Measurements from ENCODE around the gene CD163L1.

DNA sequence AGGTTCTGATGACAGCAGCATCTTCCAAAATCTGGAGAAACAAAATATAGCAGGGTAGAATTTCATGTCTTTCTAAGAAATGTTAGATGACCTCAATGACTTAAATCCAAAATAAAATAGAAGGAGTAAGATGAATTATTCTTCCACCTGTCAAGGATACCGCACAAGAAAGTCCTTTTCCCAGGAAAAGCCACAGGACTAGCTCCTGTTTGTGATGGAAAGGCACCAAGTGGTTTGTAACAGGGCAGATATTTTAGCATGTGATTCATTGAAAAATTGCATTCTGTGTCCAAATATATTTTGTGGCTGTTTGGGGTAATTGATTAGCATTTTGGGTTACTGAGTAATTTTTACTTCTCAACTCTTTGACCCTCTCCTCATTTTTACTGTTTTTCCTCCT, 2.7 kb downstream of the CD163L1 start:
- TF ChIP-seq, protein P1, sequence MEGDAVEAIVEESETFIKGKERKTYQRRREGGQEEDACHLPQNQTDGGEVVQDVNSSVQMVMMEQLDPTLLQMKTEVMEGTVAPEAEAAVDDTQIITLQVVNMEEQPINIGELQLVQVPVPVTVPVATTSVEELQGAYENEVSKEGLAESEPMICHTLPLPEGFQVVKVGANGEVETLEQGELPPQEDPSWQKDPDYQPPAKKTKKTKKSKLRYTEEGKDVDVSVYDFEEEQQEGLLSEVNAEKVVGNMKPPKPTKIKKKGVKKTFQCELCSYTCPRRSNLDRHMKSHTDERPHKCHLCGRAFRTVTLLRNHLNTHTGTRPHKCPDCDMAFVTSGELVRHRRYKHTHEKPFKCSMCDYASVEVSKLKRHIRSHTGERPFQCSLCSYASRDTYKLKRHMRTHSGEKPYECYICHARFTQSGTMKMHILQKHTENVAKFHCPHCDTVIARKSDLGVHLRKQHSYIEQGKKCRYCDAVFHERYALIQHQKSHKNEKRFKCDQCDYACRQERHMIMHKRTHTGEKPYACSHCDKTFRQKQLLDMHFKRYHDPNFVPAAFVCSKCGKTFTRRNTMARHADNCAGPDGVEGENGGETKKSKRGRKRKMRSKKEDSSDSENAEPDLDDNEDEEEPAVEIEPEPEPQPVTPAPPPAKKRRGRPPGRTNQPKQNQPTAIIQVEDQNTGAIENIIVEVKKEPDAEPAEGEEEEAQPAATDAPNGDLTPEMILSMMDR (conservative IDR thresholded peaks at IDR 0.05; ENCODE audit: low read length), result no peak
- no peak for TF ChIP-seq EZH2phosphoT487 (IDR thresholded peaks at IDR 0.05; ENCODE audit: borderline replicate concordance)
